Measurements from ENCODE around the gene CCPG1. TPM values are rescaled to one million over a fixed set of nuclear protein-coding genes. Genes with fewer than 3 reads are reported as not detected.
A peak's percentile ranks its signal among the peaks of the same experiment; 100 is the strongest.
"Not testable (repeated sequence)": the region's sequence is repeated elsewhere in the genome, so short reads cannot be mapped to it uniquely, and the experiment has no call there.

Gene CCPG1
- 10 to 100 TPM; 50.1 to 79.7 (median 68.3) TPM for total RNA-seq

GRCh38 chr15:55408012-55408928, at the start of gene CCPG1, which contains the start of gene PIERCE2:
Gene CCPG1 (minus strand): TSS chr15:55408359. CDS start chr15:55389424, 18,935 bp downstream.
Gene PIERCE2 (plus strand): TSS chr15:55408495. CDS start chr15:55408769, 274 bp downstream.
- intact Hi-C loops (cut with DNase I; ENCODE audit: low total_unique reads) = no loop called here
- Histone ChIP-seq H3K9me3 (no peaks in the 10 kb centered on the region), H3K4me1 (no peaks in the 10 kb centered on the region), H3K36me3 (no peaks in the 10 kb centered on the region), H3K27me3 (no peaks in the 10 kb centered on the region), H3K27ac (peak within 1 kb of the TSS; percentile 71 to 83), H3K4me3 (peak within 1 kb of the TSS; percentile 49 to 66)
- DNase-seq = peak; percentile 79 to 89
- peak; percentile 43 to 69 for TF ChIP-seq POLR2A (IDR thresholded peaks at IDR 0.05)
- TF ChIP-seq, protein P1, sequence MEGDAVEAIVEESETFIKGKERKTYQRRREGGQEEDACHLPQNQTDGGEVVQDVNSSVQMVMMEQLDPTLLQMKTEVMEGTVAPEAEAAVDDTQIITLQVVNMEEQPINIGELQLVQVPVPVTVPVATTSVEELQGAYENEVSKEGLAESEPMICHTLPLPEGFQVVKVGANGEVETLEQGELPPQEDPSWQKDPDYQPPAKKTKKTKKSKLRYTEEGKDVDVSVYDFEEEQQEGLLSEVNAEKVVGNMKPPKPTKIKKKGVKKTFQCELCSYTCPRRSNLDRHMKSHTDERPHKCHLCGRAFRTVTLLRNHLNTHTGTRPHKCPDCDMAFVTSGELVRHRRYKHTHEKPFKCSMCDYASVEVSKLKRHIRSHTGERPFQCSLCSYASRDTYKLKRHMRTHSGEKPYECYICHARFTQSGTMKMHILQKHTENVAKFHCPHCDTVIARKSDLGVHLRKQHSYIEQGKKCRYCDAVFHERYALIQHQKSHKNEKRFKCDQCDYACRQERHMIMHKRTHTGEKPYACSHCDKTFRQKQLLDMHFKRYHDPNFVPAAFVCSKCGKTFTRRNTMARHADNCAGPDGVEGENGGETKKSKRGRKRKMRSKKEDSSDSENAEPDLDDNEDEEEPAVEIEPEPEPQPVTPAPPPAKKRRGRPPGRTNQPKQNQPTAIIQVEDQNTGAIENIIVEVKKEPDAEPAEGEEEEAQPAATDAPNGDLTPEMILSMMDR (IDR thresholded peaks at IDR 0.05) = peak; percentile 73 to 96 (median 90)

DNA sequence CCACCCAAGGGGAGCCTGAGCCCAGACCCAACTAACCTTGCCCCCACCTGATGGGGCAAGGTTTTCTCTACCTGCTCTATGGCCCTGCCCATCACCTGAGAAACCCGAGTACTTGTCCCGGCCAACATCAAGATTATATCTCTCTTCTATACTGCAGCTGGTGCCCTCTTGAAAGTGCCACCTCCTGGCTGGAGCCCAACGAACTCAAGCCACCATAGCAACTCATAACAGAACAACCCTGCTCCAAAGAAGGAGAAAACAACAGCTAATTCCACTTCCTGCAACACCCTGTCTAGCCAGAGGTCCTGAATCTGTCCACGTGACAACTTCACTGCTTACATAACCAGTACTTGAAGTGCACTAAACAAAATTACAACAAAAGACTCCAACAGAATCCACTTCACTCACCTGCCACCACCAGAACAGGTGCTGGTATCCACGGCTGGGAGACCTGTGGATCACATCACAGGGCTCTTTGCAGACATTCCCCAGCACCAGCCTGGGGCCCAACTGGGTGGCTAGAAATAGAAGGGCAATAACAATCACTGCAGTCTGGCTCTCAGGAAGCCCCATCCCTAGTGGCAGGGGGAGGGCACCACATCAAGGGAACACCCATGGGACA, 49.4 kb upstream of the CCPG1 start:
- intact Hi-C loops (cut with DNase I; ENCODE audit: low total_unique reads) = no loop called here
- no peak overlapping the region for H3K4me3 ChIP-seq
- DNase-seq = no peak
- H3K36me3 ChIP-seq = no peaks in the 10 kb centered on the region
- no peak overlapping the region for H3K27ac ChIP-seq
- TF ChIP-seq, protein P1 (IDR thresholded peaks at IDR 0.05) = no peak
- TF ChIP-seq POLR2A (IDR thresholded peaks at IDR 0.05) = no peak
- no peaks in the 10 kb centered on the region for H3K4me1 ChIP-seq
- H3K9me3 ChIP-seq = no peaks in the 10 kb centered on the region
- no peaks in the 10 kb centered on the region for H3K27me3 ChIP-seq

- H3K4me1 ChIP-seq; H3K9me3 ChIP-seq; DNase-seq; H3K27ac ChIP-seq; H3K4me3 ChIP-seq; intact Hi-C loops (cut with DNase I; ENCODE audit: low total_unique reads); H3K36me3 ChIP-seq; H3K27me3 ChIP-seq: not testable (repeated sequence)
Measured at GRCh38 chr15:55447030-55447394, 38.9 kb upstream of the CCPG1 start.

DNA sequence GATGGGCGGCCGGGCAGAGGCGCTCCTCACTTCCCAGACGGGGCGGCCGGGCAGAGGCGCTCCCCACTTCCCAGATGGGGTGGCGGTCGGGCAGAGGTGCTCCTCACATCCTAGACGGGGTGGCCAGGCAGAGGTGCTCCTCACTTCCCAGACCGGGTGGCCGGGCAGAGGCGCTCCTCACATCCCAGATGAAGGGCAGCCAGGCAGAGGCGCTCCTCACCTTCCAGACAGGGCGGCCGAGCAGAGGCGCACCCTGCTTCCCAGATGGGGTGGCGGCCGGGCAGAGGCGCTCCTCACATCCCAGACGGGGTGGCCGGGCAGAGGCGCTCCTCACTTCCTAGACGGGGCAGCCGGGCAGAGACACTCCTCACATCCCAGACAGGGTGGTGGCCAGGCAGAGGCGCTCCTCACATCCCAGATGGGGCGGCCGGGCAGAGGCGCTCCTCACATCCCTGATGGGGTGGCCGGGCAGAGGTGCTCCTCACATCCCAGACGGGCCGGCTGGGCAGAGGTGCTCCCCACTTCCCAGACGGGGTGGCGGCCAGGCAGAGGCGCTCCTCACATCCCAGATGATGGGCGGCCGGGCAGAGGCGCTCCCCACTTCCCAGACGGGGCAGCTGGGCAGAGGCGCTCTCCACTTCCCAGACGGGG, 38.3 kb upstream of the CCPG1 start:
- H3K27ac ChIP-seq; H3K4me1 ChIP-seq; DNase-seq; H3K9me3 ChIP-seq; H3K4me3 ChIP-seq; H3K27me3 ChIP-seq; H3K36me3 ChIP-seq; intact Hi-C loops (cut with DNase I; ENCODE audit: low total_unique reads): not testable (repeated sequence)

DNA sequence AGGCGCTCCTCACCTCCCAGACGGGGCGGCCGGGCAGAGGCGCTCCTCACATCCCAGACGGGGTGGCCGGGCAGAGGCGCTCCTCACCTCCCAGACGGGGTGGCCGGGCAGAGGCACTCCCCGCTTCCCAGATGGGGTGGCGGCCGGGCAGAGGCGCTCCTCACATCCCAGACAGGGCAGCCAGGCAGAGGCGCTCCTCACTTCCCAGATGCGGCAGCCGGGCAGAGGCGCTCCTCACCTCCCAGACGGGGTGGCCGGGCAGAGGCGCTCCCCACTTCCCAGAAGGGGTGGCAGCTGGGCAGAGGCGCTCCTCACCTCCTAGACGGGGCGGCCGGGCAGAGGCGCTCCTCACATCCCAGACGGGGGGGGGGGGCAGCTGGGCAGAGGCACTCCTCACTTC, 37.8 kb upstream of the CCPG1 start:
- H3K27ac ChIP-seq; H3K27me3 ChIP-seq; DNase-seq; intact Hi-C loops (cut with DNase I; ENCODE audit: low total_unique reads); H3K4me1 ChIP-seq; H3K36me3 ChIP-seq; H3K4me3 ChIP-seq; H3K9me3 ChIP-seq: not testable (repeated sequence)

DNA sequence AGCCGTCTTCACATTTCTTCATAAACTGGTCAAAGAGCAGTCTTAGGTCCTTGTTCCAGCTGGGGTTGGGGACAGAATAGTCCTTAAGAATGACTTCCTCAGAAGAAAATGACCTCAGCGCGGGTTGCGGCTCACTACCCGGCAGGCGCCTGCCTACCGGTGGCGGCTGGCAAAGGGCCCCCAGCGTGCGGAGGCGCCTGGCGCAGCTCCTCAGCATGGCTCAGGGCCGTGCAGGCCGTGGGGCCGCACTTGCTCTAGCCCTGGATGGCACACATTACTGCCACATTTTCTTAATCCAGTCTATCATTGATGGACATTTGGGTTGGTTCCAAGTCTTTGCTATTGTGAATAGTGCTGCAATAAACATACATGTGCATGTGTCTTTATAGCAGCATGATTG, 35.0 kb upstream of the CCPG1 start:
- H3K27ac ChIP-seq; intact Hi-C loops (cut with DNase I; ENCODE audit: low total_unique reads); H3K27me3 ChIP-seq; H3K9me3 ChIP-seq; H3K4me1 ChIP-seq; DNase-seq; H3K4me3 ChIP-seq; H3K36me3 ChIP-seq: not testable (repeated sequence)

Measured in uterus (tissue), 4 donors.